ENCODE data around the gene HK2. TPM values are rescaled to one million over a fixed set of nuclear protein-coding genes. Genes with fewer than 3 reads are reported as not detected.

Gene HK2
- total RNA-seq, 1 experiment from 2014 or later: 43.8 TPM

GRCh38 chr2:74873678-74874640 is 40.0 kb downstream of the HK2 start:
- Histone ChIP-seq H3K27me3 (ENCODE audit: low read length) (no peaks in the 10 kb centered on the region), H3K36me3 (ENCODE audit: low read depth, low read length) (peaks cover 77% of the 10 kb centered on the region), H3K9me3 (ENCODE audit: low read length) (no peaks in the 10 kb centered on the region), H3K9ac (ENCODE audit: low read length) (no peak overlapping the region), H3K4me2 (ENCODE audit: low read length) (no peak overlapping the region), H3K79me2 (ENCODE audit: low read length) (peaks cover 30% of the 10 kb centered on the region), H4K20me1 (ENCODE audit: low read length) (no peaks in the 10 kb centered on the region), H3K4me3 (ENCODE audit: low read length) (no peak overlapping the region), H3K27ac (ENCODE audit: low read length) (no peak overlapping the region), H2AFZ (ENCODE audit: low read length) (no peak overlapping the region), H3F3A (ENCODE audit: low read length, unreplicated experiment) (no peaks in the 10 kb centered on the region), H3K9me2 (replicated peaks; ENCODE audit: low read length) (no peaks in the 10 kb centered on the region), H3K4me1 (ENCODE audit: insufficient read depth, low read length) (no peaks in the 10 kb centered on the region)
- ChIA-PET POLR2A (ENCODE audit: unreplicated experiment) (interaction anchor here (0.5 kb wide), 1 partner anchor 28 kb away, joined by 3 read pairs; no protein-coding TSS in a partner anchor), CTCF (interaction anchor here (1.0 to 1.4 kb wide), 2 partner anchors 37 to 183 kb away, joined by 3 to 7 read pairs; no protein-coding TSS in a partner anchor)
- ATAC-seq (no peak), DNase-seq (no peak)
- TF ChIP-seq EZH2phosphoT487 (IDR thresholded peaks at IDR 0.05; ENCODE audit: borderline replicate concordance, low read length) (no peak), CTCF (conservative IDR thresholded peaks at IDR 0.05; ENCODE audit: low read depth, low read length) (no peak), EZH2 (IDR thresholded peaks at IDR 0.05; ENCODE audit: low read length, unreplicated experiment) (no peak)
- no TSS peak for BruUV-seq (replicated peaks)
- intact Hi-C loops (cut with micrococcal nuclease): no loop called here

- no peak overlapping the region for H3K9ac ChIP-seq (ENCODE audit: low read length)
- H3K36me3 ChIP-seq (ENCODE audit: low read depth, low read length): peaks cover 81% of the 10 kb centered on the region
- H3K9me3 ChIP-seq (ENCODE audit: low read length): no peaks in the 10 kb centered on the region
- peak; percentile 77 for ATAC-seq
- no peaks in the 10 kb centered on the region for H4K20me1 ChIP-seq (ENCODE audit: low read length)
- H3K27ac ChIP-seq (ENCODE audit: low read length): no peak overlapping the region
- POLR2A ChIA-PET (ENCODE audit: unreplicated experiment): no interaction called here
- no peaks in the 10 kb centered on the region for H3K9me2 ChIP-seq (replicated peaks; ENCODE audit: low read length)
- H3K27me3 ChIP-seq (ENCODE audit: low read length): no peaks in the 10 kb centered on the region
- H3K4me2 ChIP-seq (ENCODE audit: low read length): no peak overlapping the region
- H3K4me3 ChIP-seq (ENCODE audit: low read length): no peak overlapping the region
- peaks cover 6% of the 10 kb centered on the region for H3K79me2 ChIP-seq (ENCODE audit: low read length)
- TF ChIP-seq EZH2 (IDR thresholded peaks at IDR 0.05; ENCODE audit: low read length, unreplicated experiment): no peak
- TF ChIP-seq EZH2phosphoT487 (IDR thresholded peaks at IDR 0.05; ENCODE audit: borderline replicate concordance, low read length): no peak
- TF ChIP-seq CTCF (conservative IDR thresholded peaks at IDR 0.05; ENCODE audit: low read depth, low read length): peak; percentile 83
- H3K4me1 ChIP-seq (ENCODE audit: insufficient read depth, low read length): no peaks in the 10 kb centered on the region
- DNase-seq: peak; percentile 82
- H2AFZ ChIP-seq (ENCODE audit: low read length): no peak overlapping the region
- no peaks in the 10 kb centered on the region for H3F3A ChIP-seq (ENCODE audit: low read length, unreplicated experiment)
- intact Hi-C loops (cut with micrococcal nuclease): loop anchor here (1.0 kb wide), 3 partner anchors 40 to 186 kb away; no protein-coding TSS in a partner anchor
- BruUV-seq (replicated peaks): no TSS peak
- CTCF ChIA-PET: interaction anchor here (0.5 to 1.6 kb wide), 2 partner anchors 171 to 186 kb away, joined by 3 to 6 read pairs; no protein-coding TSS in a partner anchor
Observed at GRCh38 chr2:74876081-74876886, 42.4 kb downstream of the HK2 start.
